Neural progenitor cell (in vitro differentiated cells): ENCODE measurements around the gene MORN4. TPM values are rescaled to one million over a fixed set of nuclear protein-coding genes. Genes with fewer than 3 reads are reported as not detected.

ENCODE experiments used
- DNase-seq: peaks from one replicate; pipeline ENCODE4 v3.0.0-alpha.2; 2016; ENCODE audit warnings: low spot score
- H2AFZ ChIP-seq: fragments of 200-600 bp; sonication (generic); replicated peaks from 2 replicates; pipeline ENCODE4 v1.6.1; 2016; ENCODE audit warnings: antibody characterized with exemption
- H3F3A ChIP-seq: fragments of 200-600 bp; sonication (generic); 2 replicates; pipeline ENCODE4 v1.6.1; 2016; ENCODE audit warnings: antibody characterized with exemption, low read depth
- H3K27ac ChIP-seq: fragments of 200-600 bp; sonication (generic); 2 replicates; pipeline ENCODE4 v1.5.1; 2016; ENCODE audit warnings: mild to moderate bottlenecking
- H3K27me3 ChIP-seq: fragments of 200-600 bp; sonication (generic); 2 replicates; pipeline ENCODE4 v1.6.1; 2016; ENCODE audit warnings: mild to moderate bottlenecking, moderate library complexity
- H3K36me3 ChIP-seq: fragments of 200-600 bp; sonication (generic); 2 replicates; pipeline ENCODE4 v1.5.1; 2016
- H3K4me1 ChIP-seq: fragments of 200-600 bp; sonication (generic); 2 replicates; pipeline ENCODE4 v1.6.1; 2016; ENCODE audit warnings: mixed run types
- H3K4me2 ChIP-seq: fragments of 200-600 bp; sonication (generic); 2 replicates; pipeline ENCODE4 v1.6.1; 2016
- H3K4me3 ChIP-seq: fragments of 200-600 bp; sonication (generic); 2 replicates; pipeline ENCODE4 v1.5.1; 2016
- H3K79me2 ChIP-seq: fragments of 200-600 bp; sonication (generic); 2 replicates; pipeline ENCODE4 v1.6.1; 2016; ENCODE audit warnings: low read depth
- H3K9ac ChIP-seq: fragments of 200-600 bp; sonication (generic); 2 replicates; pipeline ENCODE4 v1.6.1; 2016
- H3K9me3 ChIP-seq: fragments of 200-600 bp; sonication (generic); 2 replicates; pipeline ENCODE4 v1.5.1; 2016; ENCODE audit warnings: low read depth
- H4K20me1 ChIP-seq: fragments of 200-600 bp; sonication (generic); 2 replicates; pipeline ENCODE4 v1.6.1; 2016; ENCODE audit warnings: low read depth
- H3K27ac Mint-ChIP-seq: 3 replicates; pipeline ENCODE4 v1.8.0; 2021; ENCODE audit warnings: mixed read lengths
- H3K27me3 Mint-ChIP-seq: 2 replicates; pipeline ENCODE4 v1.8.0; 2022; ENCODE audit warnings: low read depth, mild to moderate bottlenecking, inconsistent platforms, moderate library complexity, mixed read lengths; ENCODE audit not compliant: insufficient read depth
- H3K36me3 Mint-ChIP-seq: 3 replicates; pipeline ENCODE4 v1.8.0; 2021; ENCODE audit warnings: mixed read lengths
- H3K4me1 Mint-ChIP-seq: 3 replicates; pipeline ENCODE4 v1.8.0; 2021; ENCODE audit warnings: mixed read lengths
- H3K4me3 Mint-ChIP-seq: 3 replicates; pipeline ENCODE4 v1.8.0; 2021; ENCODE audit warnings: mild to moderate bottlenecking, moderate library complexity, mixed read lengths
- H3K9me3 Mint-ChIP-seq: 3 replicates; pipeline ENCODE4 v1.8.0; 2020; ENCODE audit warnings: mixed read lengths
- CTCF ChIP-seq: fragments of 200-600 bp; sonication (generic); IDR thresholded peaks from 2 replicates; pipeline ENCODE4 v1.5.1; 2017; ENCODE audit warnings: antibody characterized with exemption, mild to moderate bottlenecking
- EZH2 ChIP-seq: fragments of 200-600 bp; sonication (generic); IDR thresholded peaks from 2 replicates; pipeline ENCODE4 v1.6.1; 2017; ENCODE audit warnings: antibody characterized with exemption, mild to moderate bottlenecking, moderate library complexity
- EZH2phosphoT487 ChIP-seq: fragments of 200-600 bp; sonication (generic); IDR thresholded peaks from 2 replicates; pipeline ENCODE4 v1.6.1; 2017; ENCODE audit warnings: antibody characterized with exemption
- total RNA-seq: library from RNA; depleted of rRNA; stranded (reverse); fragments of >200 nt; gene quantifications from 2 replicates; pipeline ENCODE4 v1.2.3, GENCODE V29; 2015; ENCODE audit warnings: low replicate concordance

MORN4 gene
- total RNA-seq, 1 donor from 2014 or later = 23.8 TPM

- Histone ChIP-seq H3K9ac (no peak overlapping the region), H3K79me2 (peaks cover 28% of the 10 kb centered on the region), H3K4me2 (no peak overlapping the region), H3K4me1 (peaks cover 4% of the 10 kb centered on the region), H3K4me3 (no peak overlapping the region), H3K9me3 (no peaks in the 10 kb centered on the region), H3K27me3 (no peaks in the 10 kb centered on the region), H3K27ac (no peak overlapping the region), H2AFZ (no peak overlapping the region), H3K36me3 (no peaks in the 10 kb centered on the region), H4K20me1 (peaks cover 1% of the 10 kb centered on the region), H3F3A (peaks cover 4% of the 10 kb centered on the region)
- peaks cover 6% of the 10 kb centered on the region for H3K27me3 Mint-ChIP-seq
- no peak for TF ChIP-seq CTCF
- H3K4me3 Mint-ChIP-seq = no peak overlapping the region
- H3K9me3 Mint-ChIP-seq = no peaks in the 10 kb centered on the region
- peaks cover 6% of the 10 kb centered on the region for H3K4me1 Mint-ChIP-seq
- peaks cover 8% of the 10 kb centered on the region for H3K36me3 Mint-ChIP-seq
- H3K27ac Mint-ChIP-seq = no peak overlapping the region
- DNase-seq = no peak
Measured at GRCh38 chr10:97628228-97628627, 5.1 kb downstream of the MORN4 start.

GRCh38 chr10:97627731-97628130 lies 5.6 kb downstream of the MORN4 start:
- peaks cover 4% of the 10 kb centered on the region for H3K4me1 ChIP-seq
- H4K20me1 ChIP-seq = peaks cover 6% of the 10 kb centered on the region
- H3K9me3 ChIP-seq = no peaks in the 10 kb centered on the region
- no peak overlapping the region for H3K27ac ChIP-seq
- no peak overlapping the region for H2AFZ ChIP-seq
- TF ChIP-seq EZH2phosphoT487 (no peak), EZH2 (no peak), CTCF (no peak)
- H3K9ac ChIP-seq = no peak overlapping the region
- H3K4me2 ChIP-seq = no peak overlapping the region
- no peak for DNase-seq
- no peak overlapping the region for H3K4me3 ChIP-seq
- H3K79me2 ChIP-seq = peaks cover 27% of the 10 kb centered on the region
- Mint-ChIP-seq H3K27me3 (peaks cover 5% of the 10 kb centered on the region), H3K36me3 (peaks cover 7% of the 10 kb centered on the region), H3K4me3 (no peak overlapping the region), H3K9me3 (no peaks in the 10 kb centered on the region), H3K4me1 (peaks cover 4% of the 10 kb centered on the region), H3K27ac (no peak overlapping the region)
- peaks cover 3% of the 10 kb centered on the region for H3F3A ChIP-seq
- no peaks in the 10 kb centered on the region for H3K27me3 ChIP-seq
- no peaks in the 10 kb centered on the region for H3K36me3 ChIP-seq

DNA sequence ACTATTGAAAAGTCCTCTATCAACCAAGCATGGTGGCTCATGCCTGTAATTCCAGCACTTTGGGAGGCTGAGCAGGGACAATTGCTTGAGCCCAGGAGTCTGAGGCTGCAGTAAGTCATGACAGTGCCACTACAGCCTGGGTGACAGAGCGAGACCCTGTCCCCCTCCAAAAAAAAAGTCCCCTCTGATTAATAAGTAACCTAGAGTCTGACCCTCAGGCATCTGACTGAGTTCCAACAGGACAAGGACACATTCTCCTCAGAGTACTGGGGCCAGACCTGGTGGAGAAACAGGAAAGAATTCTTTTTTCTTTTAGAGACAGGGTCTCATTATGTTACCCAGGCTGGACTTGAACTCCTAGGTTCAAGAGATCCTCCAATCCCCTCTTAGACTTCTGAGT lies 10.0 kb downstream of the MORN4 start:
- Histone ChIP-seq H3K9me3 (no peaks in the 10 kb centered on the region), H3K27ac (no peak overlapping the region), H3K4me3 (no peak overlapping the region), H3K79me2 (no peaks in the 10 kb centered on the region), H4K20me1 (peaks cover 6% of the 10 kb centered on the region), H3K36me3 (no peaks in the 10 kb centered on the region), H2AFZ (no peak overlapping the region), H3K27me3 (no peaks in the 10 kb centered on the region), H3F3A (no peaks in the 10 kb centered on the region), H3K4me1 (no peaks in the 10 kb centered on the region), H3K4me2 (no peak overlapping the region), H3K9ac (no peak overlapping the region)
- TF ChIP-seq EZH2phosphoT487 (no peak), EZH2 (no peak), CTCF (no peak)
- no peaks in the 10 kb centered on the region for H3K27me3 Mint-ChIP-seq
- H3K4me1 Mint-ChIP-seq = no peaks in the 10 kb centered on the region
- no peak for DNase-seq
- H3K9me3 Mint-ChIP-seq = no peaks in the 10 kb centered on the region
- no peak overlapping the region for H3K4me3 Mint-ChIP-seq
- no peak overlapping the region for H3K27ac Mint-ChIP-seq
- H3K36me3 Mint-ChIP-seq = peaks cover 4% of the 10 kb centered on the region

DNA sequence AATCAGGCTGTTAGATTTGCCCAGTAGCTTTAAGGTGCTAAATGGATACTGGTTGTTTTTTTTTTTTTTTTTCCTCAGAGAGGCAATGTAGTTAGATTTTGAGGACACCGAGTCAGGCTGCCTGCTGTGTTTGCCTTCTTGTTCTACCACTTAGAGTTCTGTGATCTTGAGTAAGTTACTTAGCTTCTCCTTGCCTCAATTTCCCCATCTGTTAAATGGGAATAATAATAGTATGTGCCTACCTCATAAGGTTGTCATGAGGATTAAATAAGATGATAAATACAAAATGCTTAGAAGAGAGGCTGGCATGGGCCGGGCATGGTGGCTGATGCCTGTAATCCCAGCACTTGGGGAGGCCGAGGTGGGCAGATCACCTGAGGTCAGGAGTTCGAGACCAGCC lies 14.6 kb downstream of the MORN4 start:
- Histone ChIP-seq H3F3A (no peaks in the 10 kb centered on the region), H3K9me3 (no peaks in the 10 kb centered on the region), H3K9ac (no peak overlapping the region), H3K4me1 (no peaks in the 10 kb centered on the region), H3K36me3 (no peaks in the 10 kb centered on the region), H3K4me3 (no peak overlapping the region), H4K20me1 (peaks cover 6% of the 10 kb centered on the region), H3K27ac (no peak overlapping the region), H3K27me3 (no peaks in the 10 kb centered on the region), H2AFZ (no peak overlapping the region), H3K4me2 (no peak overlapping the region), H3K79me2 (no peaks in the 10 kb centered on the region)
- Mint-ChIP-seq H3K4me1 (no peaks in the 10 kb centered on the region), H3K27ac (no peak overlapping the region), H3K27me3 (no peaks in the 10 kb centered on the region), H3K4me3 (no peak overlapping the region), H3K36me3 (peaks cover 14% of the 10 kb centered on the region), H3K9me3 (no peaks in the 10 kb centered on the region)
- DNase-seq = no peak
- no peak for TF ChIP-seq EZH2
- TF ChIP-seq EZH2phosphoT487 = no peak
- TF ChIP-seq CTCF = no peak
